ENCODE data around the gene SLC1A7.

SLC1A7 gene

DNA sequence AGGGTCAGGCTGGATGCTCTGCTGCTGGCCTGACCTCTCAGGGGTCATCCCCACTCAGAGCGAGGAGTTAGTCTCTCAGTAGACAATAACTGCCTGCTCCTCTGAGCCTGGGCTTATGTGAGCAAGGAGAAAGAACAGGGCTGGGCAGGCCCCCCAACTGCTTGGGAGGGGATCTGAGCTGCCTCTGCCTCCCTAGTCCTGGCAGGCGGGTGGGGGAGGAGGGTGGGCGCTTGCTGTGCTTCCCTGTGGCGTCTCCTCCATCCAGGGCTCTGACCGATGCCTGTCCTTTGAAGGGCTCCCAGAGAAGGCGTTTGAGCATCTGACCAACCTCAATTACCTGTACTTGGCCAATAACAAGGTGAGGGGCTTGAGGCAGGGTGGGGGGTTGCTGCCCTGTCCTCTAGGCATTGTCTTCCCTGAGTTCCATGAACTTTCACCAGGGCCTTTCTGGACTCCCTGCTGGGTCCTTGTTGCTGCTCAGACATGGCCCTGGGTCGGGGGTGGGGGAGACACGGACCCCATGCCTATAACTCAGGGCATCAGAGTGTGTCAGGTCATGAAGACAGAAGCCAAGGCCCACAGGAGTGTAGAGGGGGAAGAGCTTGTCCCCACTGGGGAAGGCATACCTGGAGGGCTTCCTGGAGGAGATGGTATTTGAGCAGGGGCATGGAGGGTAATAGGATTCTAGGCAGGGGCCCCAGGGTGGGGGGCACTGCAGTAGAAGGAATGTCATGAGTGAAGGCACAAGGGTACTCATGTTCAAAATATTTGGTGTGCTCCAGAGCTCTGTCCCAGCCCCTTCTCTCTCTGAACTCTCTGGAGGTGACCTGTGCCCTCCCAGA, 67.9 kb downstream of the SLC1A7 start:
- no peak for DNase-seq

DNA sequence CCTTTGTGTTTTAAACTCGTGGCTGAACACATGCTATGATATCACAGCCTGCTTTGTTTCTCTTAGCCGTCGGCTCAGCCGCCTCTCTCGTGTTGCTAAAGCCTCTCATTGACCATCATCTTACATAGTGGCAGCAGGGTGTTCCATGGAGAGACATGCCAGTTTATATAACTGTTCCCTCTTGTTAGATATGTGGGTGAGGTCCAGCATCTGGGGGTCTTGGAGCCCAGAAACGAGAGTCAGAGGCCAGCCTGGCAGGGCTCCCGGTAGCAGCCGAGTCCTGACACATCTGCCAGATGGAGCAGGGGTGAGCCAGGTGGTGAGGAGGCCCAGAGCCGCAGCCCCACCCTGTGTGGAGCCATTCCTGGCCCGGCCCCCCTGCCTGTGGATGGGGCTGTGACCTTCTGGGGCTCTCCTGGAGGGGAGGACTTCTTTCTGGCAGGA, 68.5 kb downstream of the SLC1A7 start:
- no peak for DNase-seq

DNA sequence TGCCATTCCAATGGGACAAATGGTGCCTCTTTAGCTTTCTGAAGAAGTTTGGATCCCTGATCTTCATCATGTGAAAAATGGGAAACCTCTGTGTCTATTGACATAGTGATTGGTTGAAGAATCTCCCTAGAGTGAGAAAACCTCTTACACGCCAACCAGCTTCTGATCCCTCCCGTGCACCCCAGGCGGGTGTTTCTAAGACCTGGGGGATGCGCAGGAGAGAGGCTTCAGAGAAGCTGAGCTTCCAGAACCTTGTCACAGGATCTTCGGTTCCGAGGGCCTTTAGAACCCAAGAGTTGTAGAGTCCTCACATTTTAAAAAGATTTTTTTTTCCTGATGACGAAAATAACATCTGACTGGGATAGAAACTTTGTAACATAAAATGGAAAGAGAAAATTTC, 69.2 kb downstream of the SLC1A7 start:
- DNase-seq = no peak

DNA sequence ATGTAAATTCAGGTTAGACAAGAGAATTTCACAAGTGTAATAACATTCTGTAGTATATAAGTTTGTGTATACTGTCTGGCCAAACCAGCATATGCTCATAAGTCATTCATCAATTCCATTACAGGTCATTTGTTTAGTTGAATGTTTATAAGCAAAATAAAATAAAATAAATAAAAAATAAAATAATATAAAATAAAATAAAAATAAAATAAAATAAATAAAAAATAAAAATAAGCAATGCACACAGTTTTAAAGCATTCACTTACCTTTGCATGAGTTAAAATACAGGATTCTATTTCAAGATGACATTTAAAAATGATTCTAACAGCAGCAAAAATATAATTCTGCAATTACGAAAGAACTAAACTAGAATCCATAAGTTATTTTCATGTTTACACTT, 70.5 kb downstream of the SLC1A7 start:
- DNase-seq = no peak

DNA sequence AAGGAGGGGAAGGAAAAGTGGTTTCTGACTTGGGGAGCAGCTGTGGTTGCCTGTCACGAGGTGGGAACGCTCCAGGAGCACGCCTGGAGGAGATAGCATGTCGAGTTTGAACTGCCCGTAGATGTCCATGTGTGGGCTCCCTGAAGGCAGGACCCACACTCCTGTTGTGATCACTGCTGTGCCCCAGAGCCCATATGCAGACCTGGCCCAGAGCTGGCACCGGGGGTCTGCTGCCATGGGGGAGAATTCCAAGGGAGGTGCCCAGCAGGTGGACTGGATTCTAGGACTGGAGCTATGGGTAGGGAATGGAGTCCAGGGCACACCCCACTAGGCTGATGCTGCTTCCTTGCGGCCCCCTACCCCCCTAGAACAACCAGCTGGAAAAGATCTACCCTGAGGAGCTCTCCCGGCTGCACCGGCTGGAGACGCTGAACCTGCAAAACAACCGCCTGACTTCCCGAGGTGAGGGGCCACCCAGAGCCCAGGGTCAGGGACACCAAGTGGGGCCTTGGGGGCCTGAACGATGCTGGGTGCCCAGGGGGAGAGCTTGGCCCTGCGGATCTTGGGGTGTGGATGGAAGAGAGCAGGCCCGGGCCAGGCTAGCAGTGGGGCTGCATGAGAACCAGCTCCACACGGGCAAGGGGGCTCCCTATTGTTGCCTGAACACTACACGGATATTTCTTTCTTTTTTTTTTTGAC, 71.1 kb downstream of the SLC1A7 start:
- no peak for DNase-seq

DNA sequence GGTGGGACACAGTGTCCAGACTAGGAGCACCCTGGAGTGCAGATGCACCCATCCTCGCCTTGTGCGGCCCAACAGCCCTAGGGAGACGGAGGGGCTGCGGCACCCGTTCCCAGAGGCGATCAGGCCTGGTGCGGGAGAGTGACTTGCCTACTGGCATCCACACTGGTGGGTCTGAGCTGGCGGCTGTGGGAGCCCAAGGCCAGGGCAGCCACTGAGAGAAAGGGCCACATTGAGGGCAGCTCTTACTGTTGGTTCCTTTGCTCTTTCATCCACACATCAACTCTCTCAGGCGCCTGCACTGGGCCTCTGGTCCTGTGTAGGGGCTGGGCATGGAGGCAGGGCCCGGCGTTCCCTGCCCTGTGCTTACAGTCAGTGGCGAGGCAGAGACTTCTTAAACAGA, 71.8 kb downstream of the SLC1A7 start:
- no peak for DNase-seq

DNA sequence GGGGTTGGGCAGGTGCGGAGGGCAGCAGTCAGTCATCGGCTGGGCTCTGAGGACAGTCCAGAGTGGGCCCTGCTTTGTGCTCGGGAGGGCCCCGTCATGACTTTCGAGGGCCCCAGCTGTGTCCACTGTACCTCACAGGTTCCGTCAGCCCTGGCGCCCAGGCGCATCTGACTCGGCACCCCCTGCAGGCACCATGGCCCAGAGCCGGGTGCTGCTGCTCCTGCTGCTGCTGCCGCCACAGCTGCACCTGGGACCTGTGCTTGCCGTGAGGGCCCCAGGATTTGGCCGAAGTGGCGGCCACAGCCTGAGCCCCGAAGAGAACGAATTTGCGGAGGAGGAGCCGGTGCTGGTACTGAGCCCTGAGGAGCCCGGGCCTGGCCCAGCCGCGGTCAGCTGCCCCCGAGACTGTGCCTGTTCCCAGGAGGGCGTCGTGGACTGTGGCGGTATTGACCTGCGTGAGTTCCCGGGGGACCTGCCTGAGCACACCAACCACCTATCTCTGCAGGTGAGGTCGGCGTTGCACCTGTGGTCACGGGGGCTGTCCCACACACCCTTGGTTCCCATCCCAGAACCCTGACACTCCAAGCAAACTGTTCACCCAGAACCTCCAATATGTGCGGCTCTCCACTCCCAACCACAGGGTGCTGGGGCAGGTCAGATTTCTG, 72.6 kb downstream of the SLC1A7 start:
- no peak for DNase-seq

DNA sequence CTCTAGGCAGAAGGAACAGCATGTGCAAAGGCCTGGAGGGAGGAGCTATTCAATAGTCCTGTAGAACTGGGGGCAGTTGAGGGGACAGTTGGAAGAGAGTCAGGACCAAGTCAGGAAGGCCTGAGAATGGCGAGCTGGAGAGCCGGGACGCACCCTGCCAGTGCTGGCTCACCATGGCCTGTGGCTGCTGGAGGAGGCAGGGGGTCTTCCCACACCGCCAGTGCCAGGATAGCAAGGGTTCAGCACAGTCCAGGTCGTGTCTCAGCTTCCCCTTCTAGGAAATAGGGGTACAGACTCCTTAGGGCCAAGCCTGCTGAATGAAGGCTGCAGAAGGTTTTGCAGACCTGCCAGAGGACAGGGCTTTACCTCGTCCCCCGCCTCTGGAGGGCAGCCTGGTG, 73.2 kb downstream of the SLC1A7 start:
- no peak for DNase-seq

DNA sequence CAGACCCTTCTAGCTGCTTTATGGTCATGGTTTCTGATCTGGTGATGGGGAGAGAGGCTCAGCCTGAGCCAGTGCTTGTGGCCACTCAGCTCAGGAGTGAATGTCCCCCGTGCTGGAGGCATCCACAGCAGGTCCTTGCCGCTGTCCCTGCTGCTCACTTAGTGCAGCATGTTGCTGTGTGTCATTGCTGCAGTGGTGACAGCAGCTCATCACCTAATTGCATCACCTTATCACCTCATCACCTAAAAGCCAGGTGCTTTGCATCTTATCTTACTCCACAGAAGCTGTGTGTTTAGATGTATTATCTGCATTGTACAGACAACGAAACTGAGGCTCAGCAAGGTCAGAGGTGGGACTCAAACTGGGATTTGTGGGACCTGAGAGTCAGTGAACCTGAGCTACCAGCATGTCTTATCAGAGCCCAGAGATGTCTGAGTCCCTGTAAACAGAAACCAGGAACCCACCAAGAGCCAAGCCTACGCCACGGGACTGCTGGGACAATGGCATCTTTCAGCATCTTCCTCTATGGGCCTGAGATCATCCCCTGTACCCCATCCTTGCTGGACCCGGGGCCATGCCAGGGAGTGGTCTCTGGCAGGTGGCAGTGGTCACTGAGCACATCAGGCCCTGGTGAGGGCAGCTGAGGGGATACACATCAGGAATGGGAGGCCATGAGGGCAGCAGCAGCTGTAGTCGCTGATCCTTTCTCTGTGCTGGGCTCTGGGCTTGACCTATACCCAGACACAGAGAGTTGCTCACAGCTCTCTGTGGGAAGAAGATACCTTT, 73.9 kb downstream of the SLC1A7 start:
- DNase-seq = no peak

DNA sequence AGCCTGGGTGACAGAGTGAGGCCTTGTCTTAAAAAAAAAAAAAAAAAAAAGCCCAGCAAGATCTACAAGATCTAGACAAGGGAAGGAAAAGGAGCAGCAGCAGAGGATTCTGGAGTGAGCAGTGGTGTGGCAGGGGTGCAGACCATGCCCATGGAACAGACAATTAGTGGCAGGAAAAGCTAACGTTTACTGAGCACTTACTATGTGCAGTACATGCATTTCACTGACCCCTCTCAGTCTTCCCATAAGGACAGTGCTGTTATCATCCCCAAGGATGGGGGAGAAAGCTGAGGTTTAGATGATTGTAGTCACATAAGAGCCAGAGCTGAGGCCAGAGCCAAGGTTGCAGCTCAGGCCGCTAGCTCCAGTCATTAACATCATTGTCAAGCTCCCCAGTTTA, 74.6 kb downstream of the SLC1A7 start:
- no peak for DNase-seq

DNA sequence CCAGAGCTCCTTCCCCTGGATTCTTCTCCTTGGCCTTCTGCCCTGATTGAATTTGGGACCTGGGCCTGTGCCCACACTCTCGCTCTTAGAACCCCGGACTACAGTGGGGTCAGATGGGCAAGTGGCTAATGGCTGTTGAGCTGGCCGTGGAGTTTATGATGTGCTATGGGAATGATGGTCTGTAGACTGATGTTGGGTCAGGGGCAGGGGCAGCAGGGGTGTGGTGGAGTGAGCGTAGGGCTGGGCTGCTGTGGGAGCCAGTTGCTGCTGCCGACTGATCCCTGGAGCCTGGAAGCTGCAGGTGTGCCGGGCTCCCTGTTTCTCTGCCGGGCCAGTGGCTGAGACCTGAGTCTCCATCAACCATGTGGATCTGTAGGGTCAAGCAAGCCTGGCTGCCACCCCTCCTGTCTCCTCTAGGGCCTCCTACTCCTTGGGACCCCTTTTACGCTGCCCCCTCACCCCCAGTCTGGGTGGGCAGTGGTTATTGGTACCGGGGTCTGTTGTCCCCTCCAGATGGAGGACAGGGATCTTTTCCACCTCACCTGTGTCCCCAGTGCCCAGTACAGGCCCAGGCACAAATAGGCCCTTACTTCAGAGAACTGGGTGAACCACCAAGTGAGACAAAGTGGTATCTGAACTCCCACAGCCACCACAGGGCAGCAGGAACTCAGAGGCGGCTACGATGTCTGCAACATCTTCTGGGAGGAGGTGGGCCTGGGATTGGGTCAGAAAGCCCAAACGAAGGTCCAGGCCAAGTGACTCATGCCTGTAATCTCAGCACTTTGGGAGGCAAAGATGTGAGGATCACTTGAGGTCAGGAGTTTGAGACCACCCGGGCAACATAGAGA, 75.3 kb downstream of the SLC1A7 start:
- no peak for DNase-seq

DNA sequence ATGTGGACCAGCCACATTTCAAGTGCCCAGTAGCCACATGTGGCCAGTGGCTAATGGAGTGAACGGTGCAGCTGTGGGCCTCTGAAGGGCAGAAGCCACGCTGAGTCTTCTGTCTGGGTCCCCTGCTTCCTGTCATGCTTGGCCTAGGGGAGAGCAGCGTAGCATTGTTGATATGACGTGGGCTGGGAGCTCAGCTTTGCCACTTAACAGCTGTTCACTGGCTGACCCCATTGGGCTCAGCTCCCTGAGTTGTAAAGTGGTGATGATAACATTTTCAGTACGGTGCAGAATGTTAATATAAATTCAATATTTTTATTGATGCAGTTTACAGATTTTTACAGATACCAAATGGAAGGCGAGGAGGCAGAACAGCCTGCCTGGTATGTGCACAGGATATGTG, 76.0 kb downstream of the SLC1A7 start:
- no peak for DNase-seq

DNA sequence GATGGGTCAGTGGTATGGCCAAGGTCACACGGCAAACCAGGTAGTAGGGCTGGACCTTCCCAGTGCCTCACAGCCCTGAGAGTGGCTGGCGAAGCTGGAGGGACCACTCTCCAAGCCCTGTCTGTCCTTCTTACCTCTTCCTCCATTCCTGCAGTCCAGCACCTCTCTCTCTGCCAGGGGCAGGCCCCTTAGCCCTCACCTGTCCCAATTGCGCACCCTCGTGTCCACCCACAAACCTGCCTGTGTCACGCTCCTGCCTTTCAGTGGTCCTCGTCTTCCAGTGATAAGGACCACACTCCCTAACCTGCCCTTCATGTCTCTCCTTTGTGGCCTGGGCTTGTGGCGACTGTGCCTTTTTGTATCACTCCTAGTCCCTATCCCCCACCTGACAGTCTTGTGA, 77.0 kb downstream of the SLC1A7 start:
- DNase-seq = no peak

DNA sequence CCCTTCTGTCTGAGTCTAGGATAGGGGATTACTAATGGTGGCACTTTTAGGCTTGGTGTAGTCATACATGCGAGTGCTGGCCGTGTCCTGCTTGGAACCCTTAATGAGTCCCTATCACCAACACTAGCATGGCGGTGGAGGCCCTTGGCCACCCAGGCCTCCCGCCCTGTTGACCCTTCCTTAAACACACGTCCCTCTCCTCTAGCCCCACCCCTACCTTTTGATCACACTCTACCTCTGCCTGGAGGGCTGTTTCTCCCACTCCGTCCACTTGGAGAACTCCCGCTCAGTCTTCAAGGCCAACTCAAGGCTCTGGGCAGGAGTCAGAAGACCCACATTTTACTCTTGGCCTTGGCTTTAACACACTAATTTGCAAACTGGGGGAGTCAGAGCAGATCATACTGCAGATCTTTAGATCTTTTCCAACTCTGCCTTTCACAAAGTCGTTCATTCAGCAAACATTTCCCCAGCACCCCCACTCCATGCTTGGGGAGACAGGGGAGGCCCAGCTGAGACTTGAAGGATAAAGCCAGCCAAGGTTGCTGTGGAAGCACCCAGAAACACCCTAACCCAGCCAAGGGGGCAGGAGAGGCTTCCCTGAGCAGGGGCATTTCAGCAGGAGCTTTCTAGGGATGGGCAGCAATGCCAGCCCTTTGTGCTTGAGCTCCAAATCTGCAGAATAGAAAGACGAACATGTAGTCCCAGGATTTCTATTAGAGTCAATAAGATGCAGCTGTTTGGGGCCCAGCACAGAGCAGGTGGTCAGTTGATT, 78.5 kb downstream of the SLC1A7 start:
- no peak for DNase-seq

DNA sequence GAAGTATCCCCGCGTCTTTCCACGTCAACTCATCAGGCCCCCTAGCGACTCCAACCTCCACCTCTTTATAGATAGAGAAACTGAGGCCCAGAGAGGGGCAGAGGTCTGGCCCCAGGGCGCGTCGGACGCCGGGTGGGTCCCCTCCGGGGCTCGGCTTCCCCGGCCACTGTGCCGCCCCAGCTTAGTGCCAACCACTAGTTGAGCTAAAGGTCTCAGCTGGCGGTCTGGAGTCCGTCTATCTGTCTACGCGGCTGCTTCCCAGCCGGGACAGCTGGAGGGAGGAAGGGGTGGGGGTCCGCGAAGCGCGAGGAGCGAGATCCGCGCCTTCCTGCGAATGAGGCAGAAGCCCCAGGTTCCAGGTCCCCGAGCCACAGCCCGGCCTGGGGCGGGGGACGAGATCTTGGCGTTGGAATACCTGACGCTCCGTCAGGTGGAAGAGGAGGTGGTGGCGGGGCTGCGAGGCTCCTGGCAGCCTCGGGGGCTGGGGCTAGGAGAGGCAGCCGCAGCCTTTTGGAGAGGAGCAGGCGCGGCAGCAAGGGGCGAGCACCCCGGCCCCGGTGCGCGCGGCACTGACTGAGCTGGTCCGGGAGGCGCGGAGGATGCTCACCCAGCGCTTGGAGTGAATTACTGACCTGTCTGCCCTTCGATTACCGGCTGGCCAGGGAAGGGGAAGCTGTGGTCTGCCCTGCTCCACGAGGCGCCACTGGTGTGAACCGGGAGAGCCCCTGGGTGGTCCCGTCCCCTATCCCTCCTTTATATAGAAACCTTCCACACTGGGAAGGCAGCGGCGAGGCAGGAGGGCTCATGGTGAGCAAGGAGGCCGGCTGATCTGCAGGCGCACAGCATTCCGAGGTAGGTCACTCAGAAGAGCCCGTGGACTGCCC, 79.5 kb downstream of the SLC1A7 start:
- no peak for DNase-seq

DNA sequence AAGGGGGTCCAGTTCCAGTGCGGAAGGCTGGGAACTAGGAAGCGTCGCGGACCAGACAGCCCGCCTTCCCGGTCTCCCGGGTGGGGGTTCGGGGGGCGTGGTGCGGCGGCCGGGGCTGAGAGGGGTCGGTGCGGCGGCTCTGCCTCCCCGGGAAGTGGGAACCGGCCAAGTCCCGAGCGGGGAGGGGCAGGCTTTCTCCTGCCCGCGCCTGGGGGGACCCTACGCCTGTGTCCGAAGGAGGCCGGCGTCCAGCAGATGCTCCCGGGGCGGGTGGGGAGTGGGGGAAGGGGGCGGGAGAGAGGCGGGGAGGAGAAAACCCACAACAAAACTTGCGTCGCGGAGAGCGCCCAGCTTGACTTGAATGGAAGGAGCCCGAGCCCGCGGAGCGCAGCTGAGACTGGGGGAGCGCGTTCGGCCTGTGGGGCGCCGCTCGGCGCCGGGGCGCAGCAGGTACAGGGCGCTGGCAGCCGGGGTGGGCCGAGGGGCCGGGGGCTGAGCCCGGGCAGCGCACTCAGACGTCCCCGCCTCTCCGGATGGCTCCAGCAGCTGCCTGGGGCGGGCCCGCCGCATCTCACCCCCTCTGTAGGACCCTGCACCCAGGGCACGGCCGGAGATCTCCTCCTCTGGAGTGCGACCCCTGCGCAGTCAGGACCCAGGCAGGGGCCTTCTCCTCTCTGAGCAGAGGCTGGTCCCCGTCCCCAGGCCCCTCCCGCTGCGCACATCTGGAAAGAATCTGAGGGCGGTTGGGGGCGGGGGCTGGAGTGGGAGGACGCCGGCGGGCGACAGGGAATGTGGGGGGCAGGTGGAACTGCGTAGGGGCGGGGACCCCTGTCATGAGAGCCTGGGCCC, 80.4 kb downstream of the SLC1A7 start, which contains the start of gene PODN:
TSS of gene PODN (plus strand) at position 355 of the 849 bp plus-strand sequence. CDS start 7,643 bp downstream, outside the sequence.
- no peak for DNase-seq

DNA sequence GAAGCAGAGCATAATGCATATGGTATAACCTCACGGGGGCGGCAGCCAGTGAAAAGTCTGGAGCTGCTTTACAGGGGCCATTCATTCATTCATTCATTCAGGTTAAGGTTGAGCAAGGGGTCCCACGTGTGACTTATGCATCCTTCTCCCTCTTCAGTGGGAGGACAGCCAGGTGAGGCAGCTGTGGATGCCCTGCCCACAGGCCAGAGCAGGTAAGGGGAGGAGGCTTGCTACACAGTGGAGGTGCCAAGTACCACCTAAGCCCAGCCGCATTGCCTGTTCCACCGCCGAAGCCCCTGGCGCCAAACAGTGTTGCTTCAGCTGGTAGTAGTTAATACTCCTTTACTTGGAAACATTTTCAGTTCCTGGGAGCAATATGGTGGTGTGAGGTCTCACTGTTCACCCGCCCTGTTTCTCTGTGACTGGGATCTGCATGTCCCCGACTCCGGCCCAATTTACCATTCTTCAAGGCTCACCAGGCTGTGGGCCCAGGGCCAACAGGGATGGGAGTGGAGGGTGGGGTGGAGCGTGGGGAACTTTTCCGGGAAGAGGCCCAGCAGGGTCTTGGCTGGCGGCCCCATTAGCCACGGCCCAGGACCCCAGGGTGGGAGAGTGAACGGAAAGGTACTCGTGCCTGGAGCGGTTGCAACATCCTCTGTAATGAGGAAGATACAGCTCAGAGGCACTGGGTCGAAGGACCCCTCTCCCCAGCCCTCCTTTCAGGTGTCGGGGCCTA, 81.1 kb downstream of the SLC1A7 start:
- DNase-seq = no peak

DNA sequence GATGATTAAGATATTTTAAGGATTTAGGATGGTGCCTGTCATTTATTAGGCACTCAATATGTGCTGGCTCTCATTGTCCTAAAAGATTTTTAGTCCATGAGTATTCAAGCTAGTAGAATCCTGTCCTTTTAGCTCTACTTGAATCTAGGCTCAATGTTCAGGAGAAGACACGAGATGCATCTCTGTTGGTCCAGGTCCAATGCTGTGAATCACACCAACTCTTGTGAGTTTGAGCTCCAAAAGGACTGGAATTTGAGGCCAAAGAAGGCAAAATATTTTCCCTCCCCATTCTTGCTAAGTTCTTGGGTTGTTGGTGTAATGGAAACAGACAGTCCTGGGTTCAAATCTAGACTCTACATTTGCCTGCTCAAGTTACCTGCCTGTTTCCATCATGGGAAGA, 81.9 kb downstream of the SLC1A7 start:
- DNase-seq = no peak

Measured in CD4-positive, alpha-beta T cell treated with Interleukin-21 for 1 hour (primary cell).